Loucy (cell line): ENCODE measurements around the gene PHYHIPL.

Source experiments
- H2AFZ ChIP-seq: fragments of 200-600 bp; sonication (generic); 2 replicates; pipeline ENCODE4 v1.6.0; 2016; ENCODE audit warnings: antibody characterized with exemption, mild to moderate bottlenecking, low read length, moderate library complexity
- H3F3A ChIP-seq: fragments of 200-600 bp; 2 replicates; pipeline ENCODE4 v1.6.0; 2016; ENCODE audit warnings: antibody characterized with exemption, low read depth, mild to moderate bottlenecking
- H3K27me3 ChIP-seq: fragments of 200-600 bp; sonication (generic); 2 replicates; pipeline ENCODE4 v1.6.1; 2014; ENCODE audit warnings: low read length, mild to moderate bottlenecking; ENCODE audit not compliant: insufficient read depth, poor library complexity, severe bottlenecking
- H3K36me3 ChIP-seq: fragments of 200-600 bp; sonication (generic); 2 replicates; pipeline ENCODE4 v1.6.1; 2016; ENCODE audit warnings: low read length; ENCODE audit not compliant: insufficient read depth
- H3K4me1 ChIP-seq: fragments of 200-600 bp; sonication (generic); 2 replicates; pipeline ENCODE4 v1.5.1; 2014; ENCODE audit warnings: low read length, mild to moderate bottlenecking; ENCODE audit not compliant: insufficient read depth, poor library complexity, severe bottlenecking
- H3K4me2 ChIP-seq: fragments of 200-600 bp; sonication (generic); 2 replicates; pipeline ENCODE4 v1.6.0; 2014; ENCODE audit warnings: antibody characterized with exemption, low read length, low read depth, mild to moderate bottlenecking; ENCODE audit not compliant: poor library complexity, severe bottlenecking
- H3K4me3 ChIP-seq: fragments of 200-600 bp; sonication (generic); 2 replicates; pipeline ENCODE4 v1.5.1; 2014; ENCODE audit warnings: low read length, mild to moderate bottlenecking, mixed read lengths; ENCODE audit not compliant: poor library complexity, severe bottlenecking
- H3K79me2 ChIP-seq: fragments of 200-600 bp; sonication (generic); 2 replicates; pipeline ENCODE4 v1.6.1; 2014; ENCODE audit warnings: low read length; ENCODE audit not compliant: insufficient read depth
- H3K9ac ChIP-seq: fragments of 200-600 bp; sonication (generic); 2 replicates; pipeline ENCODE4 v1.6.0; 2014; ENCODE audit warnings: mild to moderate bottlenecking, low read depth, low read length, moderate library complexity; ENCODE audit not compliant: poor library complexity, severe bottlenecking
- H3K9me2 ChIP-seq: fragments of 200-600 bp; sonication (generic); replicated peaks from 2 replicates; pipeline ENCODE4 v1.6.1; 2016; ENCODE audit warnings: low read depth, low read length, mixed read lengths
- H3K9me3 ChIP-seq: fragments of 200-600 bp; sonication (generic); 2 replicates; pipeline ENCODE4 v1.6.1; 2014; ENCODE audit warnings: mild to moderate bottlenecking, antibody characterized with exemption, low read length, low read depth; ENCODE audit not compliant: insufficient read depth
- H4K20me1 ChIP-seq: fragments of 200-600 bp; sonication (generic); 2 replicates; pipeline ENCODE4 v1.6.0; 2014; ENCODE audit warnings: antibody characterized with exemption, low read length, mild to moderate bottlenecking; ENCODE audit not compliant: insufficient read depth, poor library complexity, severe bottlenecking
- EZH2phosphoT487 ChIP-seq: fragments of 200-600 bp; IDR thresholded peaks from 2 replicates; pipeline ENCODE4 v1.6.1; 2018; ENCODE audit warnings: antibody characterized with exemption, mild to moderate bottlenecking, moderate library complexity, borderline replicate concordance
- TF ChIP-seq, protein P1 (sequence below): fragments of 200-600 bp; sonication (generic); conservative IDR thresholded peaks from 2 replicates; pipeline ENCODE4 v1.5.1; 2014; ENCODE audit warnings: mild to moderate bottlenecking, antibody characterized with exemption, low read length

PHYHIPL gene

DNA sequence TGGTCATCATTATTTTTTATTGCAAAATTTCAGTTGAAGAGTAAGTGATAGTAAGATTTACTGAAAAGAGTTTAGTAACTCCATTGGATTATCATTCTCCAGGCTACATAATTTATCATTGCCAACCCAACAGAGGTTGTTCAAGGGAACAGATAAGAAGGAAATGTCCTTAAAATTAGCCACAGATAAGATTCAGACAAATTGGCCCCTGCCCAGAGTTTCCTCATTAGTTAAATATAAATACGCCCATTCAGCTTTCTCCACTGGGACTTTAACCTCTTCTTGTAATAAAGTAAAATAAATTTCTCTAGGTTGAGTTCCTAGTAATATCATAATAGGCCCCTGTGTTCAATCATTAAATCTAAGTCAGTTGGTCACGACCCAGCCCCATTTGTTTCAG is 27.7 kb upstream of the PHYHIPL start:
- Histone ChIP-seq H3K9ac (no peak overlapping the region), H3K4me1 (no peaks in the 10 kb centered on the region), H3F3A (no peaks in the 10 kb centered on the region), H3K9me3 (no peaks in the 10 kb centered on the region), H3K4me2 (no peak overlapping the region), H4K20me1 (no peaks in the 10 kb centered on the region), H2AFZ (no peak overlapping the region), H3K9me2 (no peaks in the 10 kb centered on the region), H3K27me3 (no peaks in the 10 kb centered on the region), H3K36me3 (no peaks in the 10 kb centered on the region), H3K79me2 (no peaks in the 10 kb centered on the region), H3K4me3 (no peak overlapping the region)
- TF ChIP-seq, protein P1, sequence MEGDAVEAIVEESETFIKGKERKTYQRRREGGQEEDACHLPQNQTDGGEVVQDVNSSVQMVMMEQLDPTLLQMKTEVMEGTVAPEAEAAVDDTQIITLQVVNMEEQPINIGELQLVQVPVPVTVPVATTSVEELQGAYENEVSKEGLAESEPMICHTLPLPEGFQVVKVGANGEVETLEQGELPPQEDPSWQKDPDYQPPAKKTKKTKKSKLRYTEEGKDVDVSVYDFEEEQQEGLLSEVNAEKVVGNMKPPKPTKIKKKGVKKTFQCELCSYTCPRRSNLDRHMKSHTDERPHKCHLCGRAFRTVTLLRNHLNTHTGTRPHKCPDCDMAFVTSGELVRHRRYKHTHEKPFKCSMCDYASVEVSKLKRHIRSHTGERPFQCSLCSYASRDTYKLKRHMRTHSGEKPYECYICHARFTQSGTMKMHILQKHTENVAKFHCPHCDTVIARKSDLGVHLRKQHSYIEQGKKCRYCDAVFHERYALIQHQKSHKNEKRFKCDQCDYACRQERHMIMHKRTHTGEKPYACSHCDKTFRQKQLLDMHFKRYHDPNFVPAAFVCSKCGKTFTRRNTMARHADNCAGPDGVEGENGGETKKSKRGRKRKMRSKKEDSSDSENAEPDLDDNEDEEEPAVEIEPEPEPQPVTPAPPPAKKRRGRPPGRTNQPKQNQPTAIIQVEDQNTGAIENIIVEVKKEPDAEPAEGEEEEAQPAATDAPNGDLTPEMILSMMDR, result no peak
- no peak for TF ChIP-seq EZH2phosphoT487

DNA sequence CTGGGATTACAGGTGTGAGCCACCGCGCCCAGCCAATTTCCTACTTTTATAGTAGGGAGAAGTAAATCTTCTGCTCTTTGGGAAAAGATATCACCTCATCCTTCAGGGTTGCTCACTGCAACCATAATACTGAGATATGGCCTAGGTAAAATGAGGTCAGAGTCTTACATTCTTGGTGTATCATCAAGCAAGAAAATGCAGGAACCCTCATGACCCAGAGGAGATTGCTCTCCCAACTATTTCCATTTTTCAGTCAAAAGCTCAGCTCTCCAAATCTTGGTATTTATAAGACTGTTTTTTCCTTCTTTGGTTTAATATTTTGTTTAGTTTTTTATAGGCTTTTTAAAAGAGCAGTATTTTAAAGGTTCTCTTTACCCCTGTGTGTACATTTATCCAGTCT is 20.9 kb upstream of the PHYHIPL start:
- H3K36me3 ChIP-seq, result no peaks in the 10 kb centered on the region
- no peak for TF ChIP-seq EZH2phosphoT487
- TF ChIP-seq, protein P1, result no peak
- no peaks in the 10 kb centered on the region for H3F3A ChIP-seq
- no peak overlapping the region for H2AFZ ChIP-seq
- H3K4me1 ChIP-seq, result no peaks in the 10 kb centered on the region
- no peak overlapping the region for H3K4me2 ChIP-seq
- no peak overlapping the region for H3K4me3 ChIP-seq
- no peak overlapping the region for H3K9ac ChIP-seq
- no peaks in the 10 kb centered on the region for H3K27me3 ChIP-seq
- no peaks in the 10 kb centered on the region for H3K79me2 ChIP-seq
- H3K9me3 ChIP-seq, result no peaks in the 10 kb centered on the region
- no peaks in the 10 kb centered on the region for H3K9me2 ChIP-seq
- H4K20me1 ChIP-seq, result no peaks in the 10 kb centered on the region

DNA sequence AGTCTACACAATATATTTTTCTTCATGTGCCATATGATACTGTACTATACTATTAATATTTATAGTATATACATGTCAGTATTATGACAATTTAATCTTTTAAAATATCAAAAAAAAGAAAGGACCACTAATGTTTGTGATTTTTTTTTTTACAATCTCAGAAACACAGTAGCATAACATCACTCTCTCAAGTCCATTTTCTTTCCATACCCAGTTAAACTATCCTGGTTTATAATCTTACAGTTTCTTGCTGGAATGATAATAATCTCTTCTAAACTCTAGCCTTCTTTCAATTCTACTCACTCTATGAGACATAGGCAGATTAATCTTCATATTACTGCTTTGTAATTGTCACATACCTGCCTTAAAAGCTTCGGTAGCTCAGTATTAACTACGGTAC is 8.9 kb upstream of the PHYHIPL start:
- Histone ChIP-seq H3K9me2 (no peaks in the 10 kb centered on the region), H3K9me3 (no peaks in the 10 kb centered on the region), H2AFZ (no peak overlapping the region), H3K4me3 (no peak overlapping the region), H3F3A (no peaks in the 10 kb centered on the region), H3K9ac (no peak overlapping the region), H4K20me1 (no peaks in the 10 kb centered on the region), H3K27me3 (no peaks in the 10 kb centered on the region), H3K4me2 (no peak overlapping the region), H3K4me1 (no peaks in the 10 kb centered on the region), H3K36me3 (no peaks in the 10 kb centered on the region), H3K79me2 (no peaks in the 10 kb centered on the region)
- TF ChIP-seq, protein P1, result no peak
- no peak for TF ChIP-seq EZH2phosphoT487
